ENCODE results near the gene VAV1.
A peak's percentile ranks its signal among the peaks of the same experiment; 100 is the strongest.

GRCh38 chr19:6769006-6769619 lies 3.4 kb upstream of the VAV1 start:
- TF ChIP-seq CTCF (IDR thresholded peaks at IDR 0.05): peak in 4 of 6 experiments; percentile 17 to 51 (median 26)
- no peak for TF ChIP-seq POLR2A (IDR thresholded peaks at IDR 0.05)

Data from esophagus squamous epithelium (tissue), 4 donors.